ENCODE results near the gene OR8B3.

- TF ChIP-seq POLR2A (IDR thresholded peaks at IDR 0.05) (no peak), CTCF (IDR thresholded peaks at IDR 0.05) (peak in 2 of 3 donors; percentile 42 to 49)
Observed at GRCh38 chr11:124402326-124402922, 3.6 kb upstream of the OR8B3 start.

Data from breast epithelium (tissue), 3 donors.